Measurements from ENCODE around the gene MAPK13.

The MAPK13 gene

DNA sequence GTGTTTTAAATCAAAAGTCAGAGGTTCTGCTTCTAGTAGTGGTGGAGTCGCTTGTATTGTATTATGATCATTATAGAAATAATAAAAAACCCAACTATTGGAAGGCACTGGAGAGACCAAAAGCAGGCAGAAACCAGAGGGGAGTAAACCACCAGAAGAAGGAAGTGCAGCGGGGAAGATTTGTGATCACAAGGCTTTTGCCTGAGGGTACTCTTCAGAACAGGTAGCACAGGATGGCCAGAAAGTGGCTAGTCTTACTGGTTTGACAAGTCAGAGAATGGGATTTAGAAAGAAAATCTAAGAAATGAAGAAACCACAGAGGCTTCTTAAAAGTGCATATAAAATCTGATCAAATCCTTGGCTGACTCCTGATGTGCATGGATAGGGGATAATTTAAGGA lies 24.0 kb downstream of the MAPK13 start:
- no peak for DNase-seq (ENCODE audit: low read depth)

DNA sequence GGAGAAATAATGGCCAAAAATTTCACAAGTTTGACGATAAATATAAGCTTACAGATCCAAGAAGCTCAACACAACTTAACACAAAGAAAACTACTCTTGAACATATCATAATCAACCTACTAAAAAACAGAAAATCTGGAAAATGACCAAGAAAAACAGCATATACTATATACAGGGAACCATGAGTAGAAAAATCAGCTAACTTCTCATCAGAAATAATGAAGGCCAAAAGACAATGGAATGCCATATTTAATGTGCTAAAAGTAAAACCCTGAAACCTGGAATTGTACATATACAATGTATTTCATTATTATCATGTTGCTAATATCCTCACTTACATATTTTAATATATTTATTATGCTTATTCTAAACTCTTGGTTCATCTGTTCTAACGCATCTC lies 25.3 kb downstream of the MAPK13 start:
- DNase-seq (ENCODE audit: low read depth), result no peak

DNA sequence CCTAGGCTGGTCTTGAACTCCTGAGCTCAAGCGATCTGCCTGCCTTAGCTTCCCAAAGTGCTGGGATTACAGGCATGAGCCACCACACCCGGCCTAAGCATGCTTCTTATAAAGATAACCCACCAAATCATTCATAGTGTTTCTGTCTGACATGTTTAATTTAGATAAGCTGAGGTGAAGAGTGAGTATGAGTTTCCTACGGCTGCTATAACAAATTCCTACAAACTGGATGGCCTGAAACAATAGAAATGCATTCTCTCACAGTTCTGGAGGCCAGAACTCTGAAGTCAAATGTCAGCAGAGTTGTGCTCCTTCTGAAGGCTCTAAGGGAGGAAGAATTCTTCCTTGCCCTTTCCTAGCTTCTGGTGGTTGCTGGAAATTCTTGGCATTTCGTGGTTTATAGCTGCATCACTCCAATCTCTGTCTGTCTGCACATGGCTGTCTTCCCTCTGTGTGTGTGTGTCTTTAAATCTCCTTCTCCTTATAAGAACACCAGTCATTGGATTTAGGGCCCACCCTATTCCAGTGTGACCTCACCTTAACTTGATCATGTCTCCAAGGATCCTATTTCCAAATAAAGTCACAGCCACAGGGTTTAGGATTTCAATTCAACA lies 29.9 kb downstream of the MAPK13 start:
- no peak for DNase-seq (ENCODE audit: low read depth)

DNA sequence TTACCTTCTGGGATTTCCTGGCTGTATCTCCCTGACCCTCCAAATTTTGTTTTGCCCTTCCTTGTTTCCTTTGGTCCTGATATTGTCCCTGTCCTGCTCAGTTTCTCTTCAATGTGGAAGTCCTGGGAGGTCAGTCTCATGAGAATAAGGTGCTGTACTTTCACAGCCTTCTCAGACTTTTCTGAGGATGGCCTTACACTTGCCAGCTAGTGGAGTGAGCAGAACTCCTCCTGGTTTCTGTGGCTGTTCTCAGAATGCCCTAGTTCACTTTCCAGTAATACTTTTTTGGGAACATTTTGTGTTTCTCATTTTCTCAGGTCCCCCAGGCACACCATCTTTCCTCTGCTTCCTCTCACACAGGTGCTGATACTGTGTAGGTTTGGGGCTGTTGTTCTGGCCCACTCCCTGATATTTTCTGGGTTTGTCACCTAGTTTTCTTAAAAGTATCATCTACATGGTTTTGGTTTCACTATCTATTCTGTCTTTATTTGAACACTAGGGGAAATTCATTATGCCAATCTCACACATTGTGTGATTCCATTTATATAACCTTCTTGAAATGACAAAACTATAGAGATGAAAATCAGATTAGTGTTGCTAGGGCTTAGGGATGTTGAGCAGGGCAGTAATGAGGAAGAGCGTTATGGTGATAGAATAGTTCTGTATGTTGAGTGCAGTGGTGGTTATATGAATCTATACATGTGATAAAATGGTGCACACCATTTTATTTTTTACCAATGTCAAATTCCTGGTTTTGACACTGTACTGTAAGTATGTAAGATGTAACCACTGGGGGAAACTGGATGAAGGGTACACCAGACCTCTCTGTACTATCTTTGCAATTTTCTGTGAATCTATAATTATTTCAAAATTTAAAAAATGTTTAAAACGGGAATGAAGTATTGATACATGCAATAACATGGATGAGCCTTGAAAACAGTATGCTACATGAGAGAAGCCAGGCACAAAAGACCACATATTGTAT lies 39.0 kb downstream of the MAPK13 start:
- no peak for DNase-seq (ENCODE audit: low read depth)

DNA sequence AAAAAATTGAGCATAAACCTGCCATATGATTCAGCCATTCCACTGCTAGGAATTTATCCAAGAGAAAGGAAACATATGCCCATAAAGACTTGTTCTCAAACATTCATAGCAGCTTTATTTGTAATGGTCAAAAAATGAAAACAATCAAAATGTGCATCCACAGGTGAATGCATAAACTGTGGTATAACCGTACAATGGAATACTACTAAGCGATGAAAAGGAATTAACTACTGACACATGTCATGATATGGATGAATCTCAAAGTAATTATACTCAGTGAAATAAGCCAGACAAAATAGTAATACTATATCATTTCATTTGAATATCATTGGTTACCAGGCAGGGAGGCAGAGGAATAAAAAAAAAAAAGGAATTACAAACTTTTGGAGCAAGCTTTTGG lies 40.4 kb downstream of the MAPK13 start:
- DNase-seq (ENCODE audit: low read depth), result no peak

DNA sequence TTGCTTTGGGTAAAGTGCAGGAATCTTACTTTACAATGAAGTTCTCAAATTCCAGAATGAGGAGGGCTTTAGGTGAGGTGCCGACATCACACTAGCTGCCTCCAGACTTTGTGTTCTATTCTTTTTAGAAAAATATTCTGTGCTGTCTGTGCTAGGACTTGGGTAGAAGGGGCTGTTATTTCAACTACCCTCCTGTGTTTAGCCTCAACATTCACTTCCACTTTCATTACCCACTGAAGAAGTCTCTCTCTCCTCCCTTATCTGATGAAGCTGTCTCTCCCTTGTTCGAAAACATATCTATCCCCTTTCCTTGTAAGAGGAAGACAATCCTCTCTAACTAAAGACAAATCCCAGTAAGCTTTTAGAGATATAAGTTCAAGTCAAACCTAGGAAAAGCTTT lies 41.3 kb downstream of the MAPK13 start:
- DNase-seq (ENCODE audit: low read depth), result no peak

DNA sequence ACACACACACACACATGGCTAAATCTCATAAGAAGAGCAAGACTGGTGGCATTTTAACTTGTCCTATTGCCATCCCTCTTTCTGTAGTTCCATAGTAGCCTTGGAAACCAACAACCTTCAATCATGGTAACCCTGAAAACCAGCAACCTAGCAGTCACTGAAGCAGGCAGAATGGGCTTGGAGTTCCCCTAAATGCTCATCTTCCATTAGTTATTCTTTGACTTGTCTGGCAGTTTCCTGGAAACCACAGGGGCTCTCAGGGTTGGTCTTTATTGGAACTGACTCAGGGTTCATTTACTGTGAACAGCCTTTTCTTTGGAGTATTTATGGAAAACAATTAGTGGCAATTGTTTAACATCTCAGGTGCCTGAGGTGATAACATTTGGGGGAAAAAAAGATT lies 46.9 kb downstream of the MAPK13 start:
- no peak for DNase-seq (ENCODE audit: low read depth)

DNA sequence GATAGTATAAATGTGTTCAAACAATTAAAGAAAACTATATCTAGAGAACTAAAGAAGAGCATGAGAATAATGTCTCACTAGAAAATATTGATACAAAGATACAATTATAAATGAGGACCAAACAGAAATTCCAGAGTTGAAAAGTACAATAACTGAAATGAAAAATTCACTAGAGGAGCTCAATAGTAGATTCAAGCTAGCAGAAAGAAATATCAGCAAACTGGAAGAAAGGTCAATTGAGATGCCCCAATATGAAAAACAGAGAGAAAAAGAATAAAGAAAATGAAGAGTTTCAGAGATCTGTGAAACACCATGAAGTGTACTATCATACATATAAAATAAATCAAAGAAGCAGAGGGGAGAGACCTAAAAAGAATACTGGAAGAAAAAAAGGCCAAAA lies 48.2 kb downstream of the MAPK13 start:
- DNase-seq (ENCODE audit: low read depth), result no peak

DNA sequence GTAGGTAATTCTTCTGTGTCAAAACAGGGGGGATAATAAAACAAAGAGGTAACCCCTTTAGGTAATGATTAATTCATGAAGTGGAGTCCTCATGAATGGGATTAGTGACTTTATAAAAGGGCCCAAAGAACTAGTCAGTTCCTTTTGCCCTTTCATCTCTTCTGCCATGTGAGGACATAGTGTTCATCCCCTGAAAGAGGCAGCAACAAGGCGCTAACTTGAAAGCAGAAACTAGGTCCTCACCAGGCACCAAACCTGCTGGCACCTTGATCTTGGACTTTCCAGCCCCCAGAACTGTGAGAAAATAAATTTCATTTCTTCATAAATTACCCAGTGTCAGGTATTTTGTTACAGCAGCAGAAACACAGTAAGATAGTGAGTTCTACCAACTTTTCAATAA lies 49.8 kb downstream of the MAPK13 start:
- DNase-seq (ENCODE audit: low read depth), result no peak

DNA sequence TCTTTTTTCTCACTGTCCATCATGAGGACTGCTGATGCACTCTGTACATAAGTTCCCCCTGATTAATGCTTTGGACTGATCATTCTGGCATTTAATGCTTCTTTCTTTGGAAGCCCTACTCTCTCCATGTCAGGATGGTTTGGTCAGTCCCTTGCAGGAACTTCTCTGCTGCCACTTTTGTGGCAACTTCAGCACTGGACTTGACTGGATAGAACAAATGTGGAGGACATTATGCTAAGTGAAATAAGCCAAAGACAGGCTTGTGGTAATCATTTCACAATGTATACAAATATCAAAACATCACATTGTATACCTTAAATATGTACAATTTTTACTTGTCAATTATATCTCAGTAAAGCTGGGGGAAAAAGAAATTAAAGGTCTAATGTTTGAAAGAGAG lies 54.0 kb downstream of the MAPK13 start:
- DNase-seq (ENCODE audit: low read depth), result no peak

DNA sequence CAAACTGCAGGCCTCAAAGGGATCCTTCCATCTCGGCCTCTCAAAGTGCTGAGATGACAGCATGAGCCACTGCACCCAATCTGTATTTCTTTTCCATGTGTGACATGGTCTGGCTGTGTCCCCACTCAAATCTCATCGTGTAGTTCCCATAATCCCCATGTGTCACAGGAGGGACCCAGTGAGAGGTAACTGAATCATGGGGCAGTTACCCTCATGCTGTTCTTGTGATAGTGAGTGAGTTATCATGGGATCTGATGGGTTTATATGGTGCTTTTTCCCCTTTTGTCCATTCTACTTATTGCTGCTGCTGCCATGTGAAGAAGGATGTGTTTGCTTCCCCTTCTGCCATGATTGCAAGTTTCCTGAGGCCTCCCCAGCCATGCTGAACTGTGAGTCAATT lies 55.9 kb downstream of the MAPK13 start:
- no peak for DNase-seq (ENCODE audit: low read depth)

DNA sequence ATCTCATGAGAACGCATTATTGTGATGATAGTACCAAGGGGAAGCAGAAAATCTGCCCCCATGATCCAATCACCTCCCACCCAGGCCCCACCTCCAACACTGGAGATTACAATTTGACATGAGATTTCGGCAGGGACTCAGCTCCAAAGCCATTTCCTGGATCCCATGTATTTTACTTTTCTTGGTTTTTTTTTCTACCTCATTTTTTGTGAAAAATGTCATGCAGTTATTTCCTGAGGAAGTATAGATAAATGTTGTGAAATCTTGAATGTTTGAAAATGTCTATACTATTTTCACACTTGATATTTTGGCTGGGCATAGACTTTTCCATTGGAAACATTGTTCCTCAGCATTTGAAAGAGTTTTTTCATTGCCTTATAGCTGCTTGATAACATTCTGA lies 57.1 kb downstream of the MAPK13 start:
- DNase-seq (ENCODE audit: low read depth), result no peak
